GM19238 (cell line): ENCODE results near the gene MYH2.

Experiments used
- DNase-seq: peaks from one replicate; pipeline ENCODE4 v3.0.0; 2011; ENCODE audit warnings: low spot score; ENCODE audit not compliant: insufficient read length

The MYH2 gene

GRCh38 chr17:10516638-10517037 is 32.8 kb downstream of the MYH2 start:
- no peak for DNase-seq

- DNase-seq, result no peak
Observed at GRCh38 chr17:10516065-10516464, 33.4 kb downstream of the MYH2 start.

GRCh38 chr17:10513299-10514067 is 36.0 kb downstream of the MYH2 start:
- DNase-seq, result no peak

- DNase-seq, result no peak
Observed at GRCh38 chr17:10512856-10513255, 36.6 kb downstream of the MYH2 start.

- no peak for DNase-seq
Observed at GRCh38 chr17:10499950-10500349, 49.5 kb downstream of the MYH2 start.

GRCh38 chr17:10492004-10492403 is 57.5 kb downstream of the MYH2 start:
- DNase-seq, result no peak

- no peak for DNase-seq
Observed at GRCh38 chr17:10482252-10482651, 67.2 kb downstream of the MYH2 start.

GRCh38 chr17:10477701-10478100 is 71.8 kb downstream of the MYH2 start:
- DNase-seq, result no peak

GRCh38 chr17:10474536-10474935 is 74.9 kb downstream of the MYH2 start:
- no peak for DNase-seq

- no peak for DNase-seq
Observed at GRCh38 chr17:10471858-10472257, 77.6 kb downstream of the MYH2 start.
